ENCODE measurements around the gene TMEM267.
"Not testable (repeated sequence)": the region's sequence is repeated elsewhere in the genome, so short reads cannot be mapped to it uniquely, and the experiment has no call there.

The TMEM267 gene

DNA sequence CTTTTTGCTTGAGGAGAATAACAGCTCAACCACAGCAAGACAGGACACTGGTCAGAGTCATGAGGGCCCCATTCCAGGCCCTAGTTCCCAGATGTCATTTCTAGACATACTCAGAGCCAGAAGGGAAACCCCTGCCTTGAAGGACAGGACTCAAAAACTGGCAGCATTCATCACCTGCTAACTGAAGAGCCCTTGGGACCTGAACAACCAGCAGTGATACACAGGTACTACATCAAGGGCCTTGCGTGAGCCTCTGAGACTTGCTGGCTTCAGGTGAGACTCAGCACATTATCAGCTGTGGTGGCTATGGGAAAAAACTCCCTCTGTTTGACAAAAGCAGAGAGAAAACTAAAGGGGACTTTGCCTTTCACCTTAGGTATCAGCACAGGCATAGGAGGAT, 22.6 kb downstream of the TMEM267 start:
- DNase-seq (ENCODE audit: low read depth in 2 of 2), result no peak

DNA sequence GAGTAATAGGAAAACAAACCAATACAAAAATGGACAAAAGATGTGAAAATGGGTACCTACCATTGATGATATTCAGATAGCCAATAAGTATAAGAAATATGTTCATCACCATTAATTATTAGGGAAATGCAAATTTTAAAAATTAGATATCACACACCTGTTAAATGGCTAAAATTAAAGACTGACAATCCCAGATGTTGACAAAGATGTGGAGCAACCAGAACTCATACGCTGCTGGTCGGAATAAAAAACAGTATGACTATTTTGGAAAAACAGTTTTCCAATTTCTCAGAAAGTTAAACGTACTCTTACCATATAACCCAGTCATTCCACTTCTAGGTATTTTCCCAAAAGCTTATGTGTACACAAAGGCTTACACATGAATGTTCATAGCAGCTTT, 27.1 kb downstream of the TMEM267 start:
- DNase-seq (ENCODE audit: low read depth in 2 of 2), result no peak

DNA sequence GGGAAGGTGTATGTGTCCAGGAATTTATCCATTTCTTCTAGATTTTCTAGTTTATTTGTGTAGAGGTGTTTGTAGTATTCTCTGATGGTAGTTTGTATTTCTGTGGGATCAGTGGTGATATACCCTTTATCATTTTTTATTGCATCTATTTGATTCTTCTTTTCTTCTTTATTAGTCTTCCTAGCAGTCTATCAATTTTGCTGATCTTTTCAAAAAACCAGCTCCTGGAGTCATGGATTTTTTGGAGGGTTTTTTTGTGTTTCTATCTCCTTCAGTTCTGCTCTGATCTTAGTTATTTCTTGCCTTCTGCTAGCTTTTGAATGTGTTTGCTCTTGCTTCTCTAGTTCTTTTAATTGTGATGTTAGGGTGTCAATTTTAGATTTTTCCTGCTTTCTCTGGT, 42.1 kb downstream of the TMEM267 start:
- DNase-seq (ENCODE audit: low read depth in 2 of 2), result not testable (repeated sequence)

DNA sequence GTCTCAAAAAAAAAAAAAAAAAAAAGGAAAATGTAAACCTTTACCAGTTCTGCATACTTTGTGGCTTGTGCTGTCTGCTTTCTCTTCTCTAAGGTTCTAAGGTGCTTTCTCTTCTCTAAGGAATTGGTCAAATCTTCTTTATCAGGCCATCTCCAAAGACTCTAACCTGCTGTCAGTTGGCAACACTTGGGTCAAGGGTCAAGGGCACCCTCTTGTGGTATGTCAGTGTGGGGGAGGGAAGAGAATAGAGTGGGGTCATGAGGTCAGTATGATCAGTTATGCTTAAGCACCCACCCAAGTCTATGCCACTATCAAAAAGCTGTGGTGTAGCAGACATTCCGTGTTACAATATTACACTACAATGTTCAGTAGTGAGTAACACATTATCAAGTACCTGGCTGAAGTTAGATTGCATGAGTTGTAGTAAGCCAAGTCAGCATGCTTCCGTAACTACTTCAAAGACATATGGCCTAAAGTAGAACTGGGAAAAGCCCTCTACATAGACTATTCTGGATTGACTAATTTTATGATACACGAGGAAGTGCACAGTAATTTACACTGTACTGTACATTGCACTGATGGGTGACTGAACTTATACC, 46.5 kb downstream of the TMEM267 start:
- DNase-seq (ENCODE audit: low read depth in 2 of 2), result no peak

DNA sequence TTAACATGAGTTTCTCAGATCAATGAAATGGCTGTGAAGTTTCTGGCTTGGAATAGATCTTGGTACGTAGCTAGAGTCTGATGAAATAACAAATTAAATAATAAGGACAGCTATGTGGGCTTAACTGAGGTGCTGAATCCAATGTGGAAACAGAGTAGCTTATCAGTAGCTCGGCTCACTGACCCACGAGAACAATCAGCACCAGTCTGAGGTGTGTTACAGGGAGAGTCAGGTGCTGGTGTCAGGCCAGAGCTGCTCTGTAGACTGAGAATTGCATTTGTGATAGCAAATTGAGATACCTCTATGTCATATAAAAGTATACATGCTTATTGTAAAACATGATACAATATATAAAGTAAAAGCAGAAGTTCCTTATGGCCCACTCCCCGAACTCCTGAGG, 50.3 kb downstream of the TMEM267 start:
- DNase-seq (ENCODE audit: low read depth in 2 of 2), result no peak

DNA sequence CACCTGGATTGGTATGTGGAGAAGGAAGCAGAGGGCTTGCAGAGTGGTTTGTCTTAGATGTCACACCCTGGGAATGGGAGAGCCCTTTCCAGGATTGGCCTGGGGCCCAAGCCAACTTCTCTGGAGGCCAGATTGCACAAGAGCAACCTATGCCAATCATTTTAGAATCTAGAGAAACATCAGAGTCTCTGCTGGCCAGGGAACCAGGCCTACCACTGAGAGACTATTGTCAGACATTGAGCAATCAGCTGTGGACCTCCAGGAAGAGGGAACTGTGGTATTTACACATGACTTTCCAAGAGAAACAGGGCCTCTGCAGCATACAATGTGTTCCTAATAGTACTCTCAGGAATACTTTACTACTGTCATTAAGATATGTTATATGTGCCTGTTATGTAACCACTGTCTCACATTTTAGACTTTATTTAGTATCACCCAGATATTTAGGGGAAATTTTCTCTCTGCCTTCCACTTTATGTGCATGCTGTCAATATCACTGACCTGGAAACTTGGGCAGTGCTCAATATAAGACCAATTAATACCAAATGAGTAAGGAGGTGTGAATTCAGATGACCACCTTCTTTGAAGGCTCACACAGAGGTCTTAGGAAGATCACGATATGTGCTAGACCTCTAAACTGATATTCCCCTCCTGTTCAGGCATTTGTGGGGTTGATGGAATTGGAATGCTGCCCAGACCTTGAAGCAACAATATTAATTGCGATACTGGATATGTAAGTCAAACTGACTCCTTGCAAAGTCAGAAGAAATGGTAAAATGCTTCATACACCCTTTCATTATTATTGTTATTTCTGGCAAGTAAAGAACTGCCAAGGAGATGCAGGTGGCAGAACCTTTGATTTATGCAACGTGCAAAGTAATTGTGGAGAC, 50.9 kb downstream of the TMEM267 start:
- DNase-seq (ENCODE audit: low read depth in 2 of 2), result no peak

DNA sequence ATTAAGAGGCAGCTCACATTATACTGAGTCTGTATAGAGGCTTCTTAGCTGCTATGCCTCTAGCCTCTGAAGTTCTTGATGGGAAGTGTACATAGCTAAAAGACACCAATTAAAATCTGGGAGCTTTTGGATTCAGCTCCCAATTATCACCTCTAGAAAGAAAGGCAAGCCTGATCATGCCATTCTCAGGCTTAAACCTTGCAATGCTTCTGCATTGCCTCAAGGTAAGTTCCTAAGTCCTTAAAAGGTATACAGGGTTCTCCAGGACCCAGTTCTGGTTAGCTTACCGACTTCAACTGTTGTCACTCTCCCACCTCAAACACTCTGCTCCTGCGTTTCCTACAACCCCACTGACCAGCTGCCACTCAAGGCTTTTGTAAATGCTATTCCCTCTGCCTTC, 54.0 kb downstream of the TMEM267 start:
- DNase-seq (ENCODE audit: low read depth in 2 of 2), result no peak

DNA sequence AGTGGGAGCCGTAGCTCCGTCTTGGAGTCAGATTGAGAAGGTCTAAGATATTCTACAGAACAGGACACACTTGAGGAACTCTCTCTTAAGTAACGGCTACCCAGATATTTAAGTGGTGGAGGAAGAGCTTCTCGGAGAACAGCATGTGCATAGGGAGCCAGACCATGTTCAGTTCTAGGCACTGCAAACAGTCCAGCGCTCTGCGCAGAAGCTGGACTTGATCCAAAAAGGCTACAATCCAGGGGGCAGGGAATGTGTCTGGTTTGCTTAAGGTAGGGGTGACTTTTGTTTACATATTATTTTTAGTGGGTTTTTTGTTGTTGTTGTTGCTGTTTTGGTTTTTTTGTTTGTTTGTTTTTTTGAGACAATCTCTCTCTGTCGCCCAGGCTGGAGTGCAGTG, 54.6 kb downstream of the TMEM267 start:
- DNase-seq (ENCODE audit: low read depth in 2 of 2), result no peak

DNA sequence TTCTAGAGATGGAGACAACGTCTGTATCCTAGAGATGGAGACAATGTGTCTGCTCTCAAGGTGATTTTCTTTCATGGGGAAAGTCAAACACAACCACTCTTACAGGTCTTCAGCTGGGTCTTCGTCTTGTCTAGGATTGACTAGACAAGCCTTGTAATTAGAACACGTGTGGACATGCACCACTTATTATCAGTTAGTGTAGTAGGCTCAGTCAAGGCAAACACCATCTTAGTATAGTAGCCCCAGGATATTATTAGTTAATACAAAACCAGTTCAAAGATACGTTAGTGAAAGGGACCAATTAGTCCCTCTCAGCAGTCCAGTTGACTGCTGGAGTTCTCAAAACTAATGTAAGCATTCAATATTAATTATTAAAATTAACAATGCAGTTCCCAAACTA, 56.4 kb downstream of the TMEM267 start:
- no peak for DNase-seq (ENCODE audit: low read depth in 2 of 2)

DNA sequence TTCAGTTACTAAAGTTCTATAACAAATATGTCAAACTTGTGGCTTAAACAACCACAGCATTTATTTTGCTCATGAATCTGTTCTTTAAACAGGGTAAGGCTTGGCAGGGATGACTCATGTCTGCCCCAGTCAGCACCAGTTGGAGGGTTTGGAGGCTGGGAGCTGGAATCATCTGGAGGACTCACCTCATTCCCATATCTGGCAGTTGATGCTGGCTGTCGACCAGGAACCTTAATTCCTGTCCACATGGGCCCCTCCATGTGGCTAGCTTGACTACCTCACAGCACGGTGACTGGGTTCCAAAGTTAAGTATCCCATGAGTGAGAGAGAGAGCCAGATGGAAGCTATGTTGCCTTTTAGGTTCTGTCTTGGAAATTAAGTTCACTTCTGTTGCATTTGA, 57.7 kb downstream of the TMEM267 start:
- DNase-seq (ENCODE audit: low read depth in 2 of 2), result no peak

DNA sequence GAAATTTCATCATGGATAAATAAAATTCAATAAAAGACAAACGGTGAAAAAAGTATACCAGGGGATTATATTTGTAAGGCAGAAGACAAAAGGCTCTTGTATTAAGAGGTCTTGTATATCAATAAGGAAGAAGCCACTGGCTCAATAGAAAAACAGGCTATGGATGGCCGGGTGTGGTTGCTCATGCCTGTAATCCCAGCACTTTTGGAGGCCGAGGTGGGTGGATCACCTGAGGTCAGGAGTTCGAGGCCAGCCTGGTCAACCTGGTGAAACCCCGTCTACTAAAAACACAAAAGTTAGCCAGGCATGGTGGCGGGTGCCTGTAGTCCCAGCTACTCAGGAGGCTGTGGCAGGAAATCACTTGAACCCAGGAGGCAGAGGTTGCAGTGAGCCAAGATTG, 60.6 kb downstream of the TMEM267 start:
- DNase-seq (ENCODE audit: low read depth in 2 of 2), result not testable (repeated sequence)

DNA sequence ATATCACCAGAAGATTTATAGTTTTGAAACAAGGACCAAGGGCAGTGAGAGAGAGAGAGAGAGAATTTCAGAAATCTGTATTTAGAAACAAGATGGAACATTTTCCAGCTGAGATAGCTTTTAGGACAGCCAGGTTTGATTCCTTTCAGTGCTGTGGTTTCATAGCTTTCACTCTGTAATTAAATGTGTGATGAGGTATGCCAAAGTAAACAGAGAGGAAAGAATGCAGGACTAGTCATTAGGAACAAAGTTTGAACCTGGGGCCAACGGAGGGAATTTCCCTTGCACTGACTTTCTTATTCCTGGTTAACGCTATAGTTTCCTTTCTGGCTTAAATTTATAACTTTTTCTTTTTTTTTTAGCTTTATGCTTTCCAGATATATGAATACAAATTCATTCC, 61.5 kb downstream of the TMEM267 start:
- no peak for DNase-seq (ENCODE audit: low read depth in 2 of 2)

DNA sequence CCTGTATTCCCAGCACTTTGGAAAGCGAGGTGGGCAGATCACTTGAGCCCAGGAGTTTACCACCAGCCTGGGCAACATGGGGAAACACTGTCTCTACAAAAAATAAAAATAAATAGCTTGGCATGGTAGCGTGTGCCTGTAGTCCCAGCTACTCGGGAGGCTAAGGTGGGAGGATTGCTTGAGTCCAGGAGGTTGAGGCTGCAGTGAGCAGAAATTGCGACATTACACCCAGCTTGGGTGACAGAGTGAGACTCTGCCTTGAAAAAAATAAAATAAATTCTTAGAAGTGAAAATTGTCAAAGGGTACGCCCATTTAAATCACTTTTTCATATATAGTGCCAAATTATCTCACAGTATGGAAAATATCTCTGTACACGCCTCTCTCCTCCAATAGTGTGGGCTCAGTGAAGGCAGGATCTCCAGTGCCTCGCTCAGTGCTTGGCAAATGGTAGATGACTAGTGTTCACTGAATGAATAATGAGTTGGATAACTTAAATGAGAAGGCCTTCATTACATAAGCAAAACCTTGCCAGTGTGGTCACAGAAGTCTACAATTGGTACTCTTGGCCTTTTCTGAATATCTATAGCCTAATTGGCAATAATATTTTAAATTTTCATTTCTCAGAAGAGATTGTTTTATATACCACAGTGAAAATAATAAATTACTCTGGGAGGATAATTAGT, 62.1 kb downstream of the TMEM267 start:
- DNase-seq (ENCODE audit: low read depth in 2 of 2), result no peak

DNA sequence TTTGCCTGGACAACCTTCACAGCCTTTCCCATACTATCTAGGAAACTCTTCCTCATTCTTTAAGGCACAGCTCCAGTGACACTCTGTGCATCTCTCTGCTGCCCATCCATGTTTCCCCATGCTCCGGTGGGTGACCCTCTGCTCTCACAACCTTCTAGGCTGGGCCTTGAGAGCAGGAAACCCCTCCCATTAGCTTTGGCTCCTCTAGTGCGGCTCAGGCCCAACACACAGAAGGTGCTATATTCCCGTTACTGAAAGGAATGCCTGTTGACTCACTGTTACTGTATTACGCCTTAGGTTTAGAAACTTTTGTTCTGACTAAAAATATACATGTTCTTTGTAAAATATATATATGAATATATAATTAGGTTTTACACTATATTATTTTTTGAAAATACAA, 63.4 kb downstream of the TMEM267 start:
- no peak for DNase-seq (ENCODE audit: low read depth in 2 of 2)

DNA sequence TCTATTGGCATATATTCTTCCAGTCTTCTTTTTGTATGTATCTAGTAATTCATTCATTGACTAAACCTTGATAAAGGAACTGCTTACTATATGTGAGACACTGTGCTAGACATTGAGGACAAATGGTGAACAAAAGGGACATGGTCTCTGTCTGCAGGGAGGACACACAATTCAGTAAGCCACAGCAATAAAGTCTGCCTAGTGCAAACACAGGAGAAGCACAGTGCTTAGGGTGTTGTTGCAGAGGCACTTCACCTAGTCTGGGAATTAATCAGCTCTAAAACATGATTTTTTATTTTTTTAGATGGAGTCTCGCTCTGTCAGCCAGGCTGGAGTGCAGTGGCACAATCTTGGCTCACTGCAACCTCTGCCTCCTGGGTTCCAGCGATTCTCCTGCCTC, 65.1 kb downstream of the TMEM267 start:
- no peak for DNase-seq (ENCODE audit: low read depth in 2 of 2)

DNA sequence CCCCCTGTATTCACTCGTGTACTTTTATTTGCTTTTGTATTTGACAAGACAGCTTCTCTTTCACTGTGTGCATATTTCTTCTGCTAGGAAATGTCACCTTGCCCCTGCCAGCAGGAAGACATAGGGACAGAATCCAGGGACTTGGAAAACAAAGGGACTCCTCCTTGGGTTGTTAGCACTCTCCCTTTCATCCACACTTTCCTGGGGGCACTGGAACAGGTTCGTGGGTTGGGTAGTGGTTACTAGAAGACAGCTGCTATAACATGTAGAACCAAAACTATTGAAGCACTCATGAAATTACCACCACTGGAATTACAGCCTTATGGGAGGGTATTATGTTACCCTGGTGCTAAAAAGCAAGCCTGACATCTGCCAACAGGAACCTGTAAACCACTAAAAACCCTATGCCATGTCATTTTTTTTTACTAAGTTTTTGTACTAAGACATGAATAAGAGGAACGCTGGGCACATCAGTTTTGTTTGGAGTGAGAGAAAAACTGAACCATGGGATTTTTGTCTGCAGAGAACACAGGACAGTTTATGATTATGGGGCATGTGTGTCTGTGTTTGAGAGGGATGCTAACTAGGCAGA, 66.8 kb downstream of the TMEM267 start:
- DNase-seq (ENCODE audit: low read depth in 2 of 2), result no peak

DNA sequence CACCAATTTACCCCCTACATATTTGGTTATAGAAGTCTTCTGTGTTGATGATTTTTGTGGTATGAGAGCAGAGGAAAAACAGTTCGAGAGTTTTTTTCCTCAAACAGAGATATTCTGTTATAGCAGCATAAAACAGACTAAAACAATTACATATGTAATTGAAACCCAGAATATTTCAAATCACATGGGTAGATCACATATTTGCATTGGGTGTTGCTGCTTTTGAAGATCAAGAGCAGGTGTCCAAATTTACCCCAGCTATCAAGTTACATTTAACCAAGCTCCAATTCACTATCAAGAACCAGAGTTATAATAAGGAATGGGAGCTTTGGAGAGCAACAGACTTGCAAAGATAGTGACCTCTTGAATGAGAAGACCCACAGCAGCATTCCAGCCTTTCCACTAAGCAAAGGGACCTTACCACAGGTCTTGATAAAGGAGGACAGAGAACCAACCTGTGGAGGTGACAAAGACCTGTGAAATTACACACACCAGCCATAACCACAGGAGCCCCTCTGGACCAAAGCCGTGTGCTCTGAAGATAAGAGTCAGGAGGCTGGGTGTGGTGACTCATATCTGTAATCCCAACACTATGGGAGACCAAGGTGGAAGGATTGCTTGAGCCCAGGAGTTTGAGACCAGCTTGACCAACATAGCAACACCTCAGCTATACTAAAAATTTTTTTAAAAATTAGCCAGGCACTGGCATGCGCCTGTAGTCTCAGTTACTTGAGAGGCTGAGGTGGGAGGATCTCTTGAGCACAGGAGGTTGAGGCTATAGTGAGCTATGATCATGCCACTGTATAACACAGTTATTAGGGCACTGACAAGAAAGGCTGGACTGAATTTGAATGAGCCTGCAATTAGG, 67.5 kb downstream of the TMEM267 start:
- no peak for DNase-seq (ENCODE audit: low read depth in 2 of 2)

DNA sequence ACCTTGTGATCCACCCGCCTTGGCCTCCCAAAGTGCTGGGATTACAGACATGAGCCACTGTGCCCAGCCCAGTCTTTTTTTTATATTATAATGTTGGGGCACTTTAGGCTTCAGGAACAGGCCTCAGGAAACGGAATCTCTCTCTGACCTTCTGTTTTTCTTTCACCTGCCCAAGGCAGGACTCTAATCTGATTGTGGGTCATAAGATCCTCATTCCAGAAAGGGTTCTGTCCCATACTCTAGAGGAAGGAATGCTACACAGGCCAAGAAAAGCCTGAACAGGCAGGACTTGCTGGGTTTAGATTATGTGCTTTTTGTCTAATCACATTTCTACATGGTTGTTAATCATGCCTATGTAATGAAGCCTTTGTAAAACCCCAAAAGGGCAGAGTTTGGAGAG, 69.7 kb downstream of the TMEM267 start:
- DNase-seq (ENCODE audit: low read depth in 2 of 2), result no peak

DNA sequence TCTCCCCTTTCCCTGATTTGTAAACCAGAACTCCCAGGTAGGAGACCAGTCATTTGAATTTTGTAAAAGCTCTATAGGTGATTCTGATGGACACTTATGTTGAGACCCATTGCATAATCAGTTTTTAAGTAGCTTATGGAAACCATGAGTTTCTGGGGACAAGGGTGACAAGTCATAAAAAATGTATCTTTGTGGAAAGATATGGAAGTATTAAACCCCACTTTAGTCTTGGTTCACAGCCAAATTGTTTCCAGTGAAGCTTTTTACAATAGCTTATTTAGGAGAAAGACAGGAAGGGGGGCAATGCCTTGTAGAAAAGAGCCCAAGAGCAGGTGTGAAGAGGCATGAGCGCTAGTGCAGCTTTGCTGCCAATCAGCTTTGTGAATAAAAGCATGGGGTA, 71.0 kb downstream of the TMEM267 start:
- no peak for DNase-seq (ENCODE audit: low read depth in 2 of 2)

DNA sequence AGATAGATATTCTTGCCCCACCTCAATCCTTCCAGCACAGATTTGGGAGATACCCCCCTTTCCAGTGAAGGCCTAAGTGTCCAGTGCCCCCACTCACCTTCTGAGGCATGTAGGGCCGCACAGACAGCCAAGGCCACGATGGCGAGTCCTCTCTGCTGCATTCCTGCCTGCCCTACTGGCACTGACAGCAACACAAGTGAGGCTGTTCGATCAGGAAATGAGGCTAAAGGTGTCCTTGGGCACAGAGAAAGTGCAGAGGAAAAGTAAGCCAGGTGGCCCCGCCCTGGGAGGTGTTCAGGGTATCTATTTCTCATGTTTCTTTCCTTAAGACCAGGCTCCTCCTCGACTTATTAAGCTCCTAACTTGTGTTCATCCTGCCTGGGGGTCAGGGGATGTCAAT, 71.5 kb downstream of the TMEM267 start, which contains the start of gene CCL28:
Gene CCL28 (minus strand): TSS at position 236 of the 400 bp plus-strand sequence. CDS start 75 bp downstream, at position 161.
- no peak for DNase-seq (ENCODE audit: low read depth in 2 of 2)

DNA sequence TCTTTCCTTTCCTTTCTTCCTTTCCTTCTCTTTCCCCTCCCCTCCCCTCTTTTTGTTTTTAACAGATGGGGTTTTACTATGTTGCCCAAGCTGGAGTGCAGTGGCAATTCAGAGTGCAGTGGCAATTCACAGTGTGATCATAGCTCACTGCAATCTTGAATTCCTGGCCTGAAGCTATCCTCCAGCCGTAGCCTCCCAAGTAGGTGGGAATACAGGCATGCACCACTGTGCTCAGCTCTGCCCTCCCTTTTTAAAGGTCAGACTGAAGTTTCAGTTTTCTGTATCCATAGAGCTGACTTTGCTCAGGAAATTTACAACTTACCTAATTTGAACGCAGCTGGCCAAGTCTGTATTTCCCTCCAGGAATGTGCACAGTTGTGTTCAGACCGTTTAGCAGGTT, 72.2 kb downstream of the TMEM267 start:
- DNase-seq (ENCODE audit: low read depth in 2 of 2), result no peak
